Neuronal stem cell (in vitro differentiated cells): ENCODE results near the gene IMP4.

Experiments used
- DNase-seq: peaks from one replicate; pipeline ENCODE4 v3.0.0-alpha.2; 2013; ENCODE audit warnings: low spot score
- H2AFZ ChIP-seq: one replicate; pipeline ENCODE4 v1.6.1; 2013; ENCODE audit warnings: mild to moderate bottlenecking, low read length, inconsistent platforms
- H2AK5ac ChIP-seq: 2 replicates; pipeline ENCODE4 v1.6.1; 2013; ENCODE audit warnings: low read depth, mild to moderate bottlenecking, inconsistent platforms, low read length, moderate library complexity, mixed read lengths
- H2BK120ac ChIP-seq: 2 replicates; pipeline ENCODE4 v1.6.1; 2013; ENCODE audit warnings: low read depth, mild to moderate bottlenecking, inconsistent platforms, low read length, moderate library complexity, mixed read lengths
- H2BK12ac ChIP-seq: one replicate; pipeline ENCODE4 v1.6.1; 2013; ENCODE audit warnings: low read length, inconsistent platforms
- H2BK15ac ChIP-seq: 2 replicates; pipeline ENCODE4 v1.6.1; 2013; ENCODE audit warnings: mild to moderate bottlenecking, low read length, inconsistent platforms, mixed read lengths
- H2BK5ac ChIP-seq: one replicate; pipeline ENCODE4 v1.6.1; 2013; ENCODE audit warnings: inconsistent platforms, mild to moderate bottlenecking, low read length, moderate library complexity
- H3K14ac ChIP-seq: one replicate; pipeline ENCODE4 v1.6.1; 2013; ENCODE audit warnings: low read length, inconsistent platforms
- H3K18ac ChIP-seq: 2 replicates; pipeline ENCODE4 v1.6.1; 2013; ENCODE audit warnings: low read length, inconsistent platforms
- H3K23ac ChIP-seq: 2 replicates; pipeline ENCODE4 v1.6.1; 2013; ENCODE audit warnings: low read depth, mild to moderate bottlenecking, mixed read lengths, low read length, inconsistent platforms; ENCODE audit not compliant: poor library complexity
- H3K27ac ChIP-seq: replicated peaks from 3 replicates; pipeline ENCODE4 v1.5.1; 2013; ENCODE audit warnings: low read length, inconsistent platforms
- H3K27me3 ChIP-seq, 3 experiments: 2 replicates each; pipeline ENCODE4 v1.6.1; 2013; ENCODE audit warnings: low read length in 3 of 3, mild to moderate bottlenecking in 2 of 3, inconsistent platforms in 1 of 3, low read depth in 1 of 3, mixed read lengths in 1 of 3, moderate library complexity in 1 of 3; ENCODE audit not compliant: control insufficient read depth in 3 of 3, insufficient read depth in 3 of 3
- H3K36me3 ChIP-seq, 2 donors: replicated peaks in 1 of 2; 2 replicates each; pipeline ENCODE4 v1.6.1; 2013; ENCODE audit warnings: low read length in 2 of 2; ENCODE audit not compliant: control insufficient read depth in 2 of 2, insufficient read depth in 2 of 2
- H3K4ac ChIP-seq: 2 replicates; pipeline ENCODE4 v1.6.1; 2013; ENCODE audit warnings: inconsistent platforms, mild to moderate bottlenecking, low read length, moderate library complexity
- H3K4me1 ChIP-seq, 2 donors: 1 replicate in 1 of 2; 2 replicates in 1 of 2; pipeline ENCODE4 v1.6.1; 2013; ENCODE audit warnings: low read length in 2 of 2, low read depth in 1 of 2; ENCODE audit not compliant: control insufficient read depth in 2 of 2, insufficient read depth in 1 of 2
- H3K4me2 ChIP-seq: one replicate; pipeline ENCODE4 v1.6.1; 2013; ENCODE audit warnings: mild to moderate bottlenecking, low read length, inconsistent platforms; ENCODE audit not compliant: insufficient read depth, poor library complexity, severe bottlenecking
- H3K4me3 ChIP-seq, 2 donors: 2 replicates each; pipeline ENCODE4 v1.5.1; 2013; ENCODE audit warnings: low read length in 2 of 2, mild to moderate bottlenecking in 2 of 2, inconsistent platforms in 1 of 2, moderate library complexity in 1 of 2
- H3K79me1 ChIP-seq: one replicate; pipeline ENCODE4 v1.6.1; 2013; ENCODE audit warnings: low read depth, mild to moderate bottlenecking, inconsistent platforms, low read length, moderate library complexity
- H3K9ac ChIP-seq: one replicate; pipeline ENCODE4 v1.6.1; 2013; ENCODE audit warnings: mild to moderate bottlenecking, low read depth, low read length, inconsistent platforms; ENCODE audit not compliant: poor library complexity
- H3K9me3 ChIP-seq, 2 donors: replicated peaks in 1 of 2; 2 replicates each; pipeline versions ENCODE3 to v1.6.1; 2013; ENCODE audit warnings: low read length in 2 of 2, mild to moderate bottlenecking in 2 of 2, inconsistent platforms in 1 of 2, low read depth in 1 of 2, mixed read lengths in 1 of 2, moderate library complexity in 1 of 2; ENCODE audit not compliant: control insufficient read depth in 2 of 2, insufficient read depth in 1 of 2
- H4K8ac ChIP-seq: one replicate; pipeline ENCODE4 v1.6.1; 2013; ENCODE audit warnings: low read depth, mild to moderate bottlenecking, inconsistent platforms, low read length, moderate library complexity
- H4K91ac ChIP-seq: one replicate; pipeline ENCODE4 v1.6.1; 2013; ENCODE audit warnings: low read length, low read depth, mild to moderate bottlenecking, inconsistent platforms; ENCODE audit not compliant: poor library complexity
- WGBS, 2 donors: extraction: QIAGEN DNeasy Blood & Tissue Kit; methylation state at CpG; one replicate each; pipeline ENCODE4 v1.1.7; 2013; ENCODE audit warnings: missing lambda C conversion rate in 2 of 2, mixed read lengths in 1 of 2; ENCODE audit not compliant: insufficient read length in 2 of 2, insufficient replicate concordance in 1 of 2; ENCODE audit errors: extremely low coverage in 2 of 2; 5-methylcytosine and 5-hydroxymethylcytosine counted together

The IMP4 gene

GRCh38 chr2:130344578-130344977 is 1.9 kb downstream of the IMP4 start:
- peaks cover 33 to 61% of the 10 kb centered on the region in 2 donors for H3K36me3 ChIP-seq
- H3K4ac ChIP-seq = no peak overlapping the region
- no peak overlapping the region for H2BK12ac ChIP-seq
- H3K79me1 ChIP-seq = peaks cover 6% of the 10 kb centered on the region
- H3K27ac ChIP-seq = no peak overlapping the region
- H3K4me3 ChIP-seq = no peak overlapping the region
- no peak overlapping the region for H4K8ac ChIP-seq
- no peak overlapping the region for H3K14ac ChIP-seq
- H3K27me3 ChIP-seq = no peaks in the 10 kb centered on the region
- no peak overlapping the region for H2BK15ac ChIP-seq
- peaks cover 0 to 1% of the 10 kb centered on the region in 2 donors for H3K9me3 ChIP-seq
- H3K23ac ChIP-seq = no peak overlapping the region
- no peak overlapping the region for H3K4me2 ChIP-seq
- H2BK120ac ChIP-seq = no peak overlapping the region
- no peak overlapping the region for H4K91ac ChIP-seq
- H3K18ac ChIP-seq = no peak overlapping the region
- peaks cover 4 to 5% of the 10 kb centered on the region in 2 donors for H3K4me1 ChIP-seq
- WGBS, 2 donors = no CpG with 5 or more reads among the region's 4 CpGs
- no peak overlapping the region for H2AFZ ChIP-seq
- no peak for DNase-seq
- no peak overlapping the region for H3K9ac ChIP-seq
- no peak overlapping the region for H2BK5ac ChIP-seq
- no peak overlapping the region for H2AK5ac ChIP-seq

GRCh38 chr2:130345091-130345490 is 2.4 kb downstream of the IMP4 start:
- H2AFZ ChIP-seq = no peak overlapping the region
- no peak overlapping the region for H2BK120ac ChIP-seq
- WGBS, 2 donors = no CpG with 5 or more reads among the region's 13 CpGs
- H3K27ac ChIP-seq = no peak overlapping the region
- no peak overlapping the region for H2BK5ac ChIP-seq
- no peak for DNase-seq
- peaks cover 33 to 56% of the 10 kb centered on the region in 2 donors for H3K36me3 ChIP-seq
- no peak overlapping the region for H3K9ac ChIP-seq
- no peak overlapping the region for H3K18ac ChIP-seq
- no peak overlapping the region for H3K4ac ChIP-seq
- no peak overlapping the region for H3K4me3 ChIP-seq
- H4K91ac ChIP-seq = no peak overlapping the region
- peaks cover 4 to 5% of the 10 kb centered on the region in 2 donors for H3K4me1 ChIP-seq
- H3K27me3 ChIP-seq = no peaks in the 10 kb centered on the region
- H3K4me2 ChIP-seq = no peak overlapping the region
- no peak overlapping the region for H2BK12ac ChIP-seq
- H3K9me3 ChIP-seq = peaks cover 0 to 1% of the 10 kb centered on the region in 2 donors
- peaks cover 6% of the 10 kb centered on the region for H3K79me1 ChIP-seq
- no peak overlapping the region for H2BK15ac ChIP-seq
- H3K23ac ChIP-seq = no peak overlapping the region
- no peak overlapping the region for H3K14ac ChIP-seq
- no peak overlapping the region for H2AK5ac ChIP-seq
- H4K8ac ChIP-seq = no peak overlapping the region

- H4K91ac ChIP-seq = no peak overlapping the region
- H3K4ac ChIP-seq = no peak overlapping the region
- H3K18ac ChIP-seq = no peak overlapping the region
- DNase-seq = no peak
- H2AFZ ChIP-seq = no peak overlapping the region
- peaks cover 33 to 51% of the 10 kb centered on the region in 2 donors for H3K36me3 ChIP-seq
- no peak overlapping the region for H3K23ac ChIP-seq
- H3K4me3 ChIP-seq = no peak overlapping the region
- no peak overlapping the region for H2BK12ac ChIP-seq
- H2AK5ac ChIP-seq = no peak overlapping the region
- no peaks in the 10 kb centered on the region for H3K27me3 ChIP-seq
- no peak overlapping the region for H2BK5ac ChIP-seq
- no peak overlapping the region for H3K14ac ChIP-seq
- H4K8ac ChIP-seq = no peak overlapping the region
- peaks cover 0 to 1% of the 10 kb centered on the region in 2 donors for H3K9me3 ChIP-seq
- H3K4me1 ChIP-seq = peaks cover 4 to 5% of the 10 kb centered on the region in 2 donors
- H3K4me2 ChIP-seq = no peak overlapping the region
- H2BK120ac ChIP-seq = no peak overlapping the region
- no peak overlapping the region for H3K27ac ChIP-seq
- WGBS, 2 donors = no CpG with 5 or more reads among the region's 21 CpGs
- peaks cover 6% of the 10 kb centered on the region for H3K79me1 ChIP-seq
- no peak overlapping the region for H2BK15ac ChIP-seq
- H3K9ac ChIP-seq = no peak overlapping the region
These were observed 2.9 kb downstream of the IMP4 start for GRCh38 chr2:130345611-130346010.

GRCh38 chr2:130346041-130346740 is 3.5 kb downstream of the IMP4 start:
- H3K4me3 ChIP-seq = no peak overlapping the region
- H2BK5ac ChIP-seq = no peak overlapping the region
- H3K14ac ChIP-seq = peak overlapping the region; percentile 65
- H3K23ac ChIP-seq = peak overlapping the region; percentile 37
- peak overlapping the region; percentile 56 for H3K9ac ChIP-seq
- no peak for DNase-seq
- H3K79me1 ChIP-seq = peaks cover 6% of the 10 kb centered on the region
- H3K9me3 ChIP-seq = peaks cover 0 to 1% of the 10 kb centered on the region in 2 donors
- no peaks in the 10 kb centered on the region for H3K27me3 ChIP-seq
- H2BK15ac ChIP-seq = no peak overlapping the region
- peaks cover 3 to 4% of the 10 kb centered on the region in 2 donors for H3K4me1 ChIP-seq
- no peak overlapping the region for H3K4me2 ChIP-seq
- no CpG with 5 or more reads among the region's 26 CpGs for WGBS, 2 donors
- H2AK5ac ChIP-seq = no peak overlapping the region
- no peak overlapping the region for H3K18ac ChIP-seq
- no peak overlapping the region for H4K8ac ChIP-seq
- no peak overlapping the region for H2BK12ac ChIP-seq
- H2BK120ac ChIP-seq = no peak overlapping the region
- no peak overlapping the region for H3K27ac ChIP-seq
- peaks cover 33 to 49% of the 10 kb centered on the region in 2 donors for H3K36me3 ChIP-seq
- no peak overlapping the region for H2AFZ ChIP-seq
- H4K91ac ChIP-seq = no peak overlapping the region
- no peak overlapping the region for H3K4ac ChIP-seq
